Psoas muscle (tissue), 8 donors: Measurements from ENCODE around the gene NRIP2. TPM values are rescaled to one million over a fixed set of nuclear protein-coding genes. Genes with fewer than 3 reads are reported as not detected.

Experiments
- ATAC-seq, 4 donors: fragments of 200-7000 bp; cut with Tn5 transposase; one replicate each; pipeline ENCODE4 v1.9.1; 2020; ENCODE audit warnings: moderate library complexity in 3 of 4, mild to moderate bottlenecking in 2 of 4
- DNase-seq, 2 donors: peaks; one replicate each; pipeline ENCODE4 v3.0.0-alpha.2; 2020
- H3K27ac ChIP-seq: fragments of 200-600 bp; one replicate; pipeline ENCODE4 v1.8.0; 2022
- H3K27me3 ChIP-seq, 3 donors: fragments of 200-600 bp in 1 of 3; one replicate each; pipeline versions ENCODE4 v1.6.1 to v1.8.0; 2013 to 2022; ENCODE audit warnings: low read length in 2 of 3, mild to moderate bottlenecking in 2 of 3, moderate library complexity in 1 of 3; ENCODE audit not compliant: insufficient read depth in 3 of 3
- H3K36me3 ChIP-seq, 2 donors: fragments of 200-600 bp in 1 of 2; one replicate each; pipeline versions ENCODE4 v1.6.1 to v1.8.0; 2013 to 2022; ENCODE audit warnings: low read depth in 1 of 2, mild to moderate bottlenecking in 1 of 2, moderate library complexity in 1 of 2; ENCODE audit not compliant: insufficient read depth in 1 of 2
- H3K4me1 ChIP-seq: fragments of 200-600 bp; one replicate; pipeline ENCODE4 v1.8.0; 2022
- H3K4me3 ChIP-seq: fragments of 200-600 bp; one replicate; pipeline ENCODE4 v1.8.0; 2022; ENCODE audit warnings: mild to moderate bottlenecking
- H3K9me3 ChIP-seq: fragments of 200-600 bp; one replicate; pipeline ENCODE4 v1.8.0; 2022
- CTCF ChIP-seq: fragments of 200-600 bp; IDR thresholded peaks from one replicate; pipeline ENCODE4 v1.8.0; 2022; ENCODE audit warnings: antibody characterized with exemption
- WGBS, 3 donors: extraction: QIAGEN DNeasy Blood & Tissue Kit; methylation state at CpG; one replicate each; pipeline versions ENCODE4 v1.1.6 to v1.1.7; 2013; 5-methylcytosine and 5-hydroxymethylcytosine counted together
- intact Hi-C, 2 donors: fragments of 100-400 bp; cut with DNase I; formaldehyde crosslinking; loops; one replicate each; pipeline versions ENCODE4 v1.11.0 to v1.14.2; 2022
- polyA plus RNA-seq, 3 donors: library from polyadenylated mRNA; stranded (reverse); fragments of 200-250 nt; gene quantifications; one replicate each; pipeline ENCODE4 v1.2.3, GENCODE V29; 2013
- total RNA-seq, 4 donors: library from RNA; stranded (reverse); fragmentation: NEBNext Ultra II Directional in 2 of 4; extraction: Animal tissue kit (Norgen Biotek cat#: 25700) in 2 of 4; gene quantifications; one replicate each; pipeline versions ENCODE4 v1.2.1 to v1.2.4, GENCODE V29; 2021 to 2023
- donor health status: healthy with polysubstance abuse.
- donor health status: DM: no; HTN: no; CAD: no; lungs with moderate emphysema.
- donor health status: Bipolar disorder and iron deficiency.
- donor health status: healthy.
- donor health status: DM: yes; HTN: yes; CAD: no.
- donor health status: DM: no; HTN: no; CAD: no.
- donor health status: DM: no; HTN: no; CAD: no.
- donor health status: DM: yes; HTN: yes; CAD: no.

NRIP2 gene
- total and polyA plus RNA-seq, 7 donors = 0.96 to 2.4 (median 1.3) TPM

GRCh38 chr12:2832550-2833127 is 2.2 kb downstream of the NRIP2 start:
- WGBS, 3 donors = 61 to 65% (median 65%) methylated on average over 6 of the region's 6 CpGs
- Histone ChIP-seq H3K4me3 (no peak overlapping the region), H3K9me3 (no peaks in the 10 kb centered on the region), H3K27ac (no peak overlapping the region), H3K36me3 (peaks cover 1 to 53% of the 10 kb centered on the region in 2 donors), H3K4me1 (peaks cover 6% of the 10 kb centered on the region), H3K27me3 (no peaks in the 10 kb centered on the region)
- no peak for TF ChIP-seq CTCF
- intact Hi-C loops = no loop called here
- no peak for DNase-seq
- ATAC-seq = no peak

GRCh38 chr12:2829275-2829674 is 5.6 kb downstream of the NRIP2 start:
- Histone ChIP-seq H3K4me1 (peaks cover under 1% of the 10 kb centered on the region), H3K9me3 (no peaks in the 10 kb centered on the region), H3K4me3 (no peak overlapping the region), H3K27ac (no peak overlapping the region), H3K27me3 (no peaks in the 10 kb centered on the region), H3K36me3 (peaks cover 7 to 84% of the 10 kb centered on the region in 2 donors)
- ATAC-seq (no peak), DNase-seq (no peak)
- WGBS, 3 donors = 86 to 91% (median 88%) methylated on average over 6 of the region's 6 CpGs
- no peak for TF ChIP-seq CTCF
- intact Hi-C loops = no loop called here

- Histone ChIP-seq H3K27me3 (no peaks in the 10 kb centered on the region), H3K4me1 (no peaks in the 10 kb centered on the region), H3K36me3 (peaks cover 11 to 100% of the 10 kb centered on the region in 2 donors), H3K4me3 (no peak overlapping the region), H3K27ac (no peak overlapping the region), H3K9me3 (no peaks in the 10 kb centered on the region)
- no peak for TF ChIP-seq CTCF
- WGBS, 3 donors = 79 to 88% (median 85%) methylated on average over 14 of the region's 14 CpGs
- DNase-seq (peak in 1 of 2 donors; percentile 42), ATAC-seq (no peak)
- intact Hi-C loops = no loop called here
These were observed 7.9 kb downstream of the NRIP2 start for GRCh38 chr12:2826721-2827515.

GRCh38 chr12:2826036-2826435 is 8.8 kb downstream of the NRIP2 start:
- Histone ChIP-seq H3K9me3 (no peaks in the 10 kb centered on the region), H3K27ac (no peak overlapping the region), H3K4me3 (no peak overlapping the region), H3K4me1 (no peaks in the 10 kb centered on the region), H3K36me3 (peaks cover 11 to 99% of the 10 kb centered on the region in 2 donors), H3K27me3 (no peaks in the 10 kb centered on the region)
- ATAC-seq (no peak), DNase-seq (no peak)
- intact Hi-C loops = no loop called here
- WGBS, 3 donors = 94 to 95% (median 94%) methylated on average over 3 of the region's 3 CpGs
- no peak for TF ChIP-seq CTCF
